Esophagus muscularis mucosa (tissue), 3 donors: Measurements from ENCODE around the gene NSD1.

Experiments used
- POLR2A ChIP-seq: fragments of 450-650 bp; IDR thresholded peaks from one replicate; pipeline ENCODE4 v1.6.1; 2017; ENCODE audit warnings: antibody characterized with exemption, moderate library complexity, mild to moderate bottlenecking, low read depth
- TF ChIP-seq, protein P1 (sequence below), 3 experiments: fragments of 200-600 bp in 2 of 3; fragments of 450-650 bp in 1 of 3; sonication (generic) in 2 of 3; IDR thresholded peaks; one replicate each; pipeline ENCODE4 v1.5.1; 2017 to 2019; ENCODE audit warnings: antibody characterized with exemption in 3 of 3, mild to moderate bottlenecking in 2 of 3, moderate library complexity in 1 of 3

- TF ChIP-seq POLR2A, result no peak
- TF ChIP-seq, protein P1, sequence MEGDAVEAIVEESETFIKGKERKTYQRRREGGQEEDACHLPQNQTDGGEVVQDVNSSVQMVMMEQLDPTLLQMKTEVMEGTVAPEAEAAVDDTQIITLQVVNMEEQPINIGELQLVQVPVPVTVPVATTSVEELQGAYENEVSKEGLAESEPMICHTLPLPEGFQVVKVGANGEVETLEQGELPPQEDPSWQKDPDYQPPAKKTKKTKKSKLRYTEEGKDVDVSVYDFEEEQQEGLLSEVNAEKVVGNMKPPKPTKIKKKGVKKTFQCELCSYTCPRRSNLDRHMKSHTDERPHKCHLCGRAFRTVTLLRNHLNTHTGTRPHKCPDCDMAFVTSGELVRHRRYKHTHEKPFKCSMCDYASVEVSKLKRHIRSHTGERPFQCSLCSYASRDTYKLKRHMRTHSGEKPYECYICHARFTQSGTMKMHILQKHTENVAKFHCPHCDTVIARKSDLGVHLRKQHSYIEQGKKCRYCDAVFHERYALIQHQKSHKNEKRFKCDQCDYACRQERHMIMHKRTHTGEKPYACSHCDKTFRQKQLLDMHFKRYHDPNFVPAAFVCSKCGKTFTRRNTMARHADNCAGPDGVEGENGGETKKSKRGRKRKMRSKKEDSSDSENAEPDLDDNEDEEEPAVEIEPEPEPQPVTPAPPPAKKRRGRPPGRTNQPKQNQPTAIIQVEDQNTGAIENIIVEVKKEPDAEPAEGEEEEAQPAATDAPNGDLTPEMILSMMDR (IDR thresholded peaks at IDR 0.05), result no peak
These were observed 161.1 kb downstream of the NSD1 start for GRCh38 chr5:177294632-177295031.
